Measurements from ENCODE around the gene COASY.

- no peak for TF ChIP-seq CTCF (IDR thresholded peaks at IDR 0.05; ENCODE audit: borderline replicate concordance, extremely low read depth, low read length, poor library complexity, severe bottlenecking)
- TF ChIP-seq EZH2 (IDR thresholded peaks at IDR 0.05; ENCODE audit: borderline replicate concordance, low read depth, low read length, severe bottlenecking) = no peak
Measured at GRCh38 chr17:42544874-42545283, 17.1 kb upstream of the COASY start.

All from DND-41 (cell line).